A172 (cell line): ENCODE results near the gene SOX12. TPM values are rescaled to one million over a fixed set of nuclear protein-coding genes. Genes with fewer than 3 reads are reported as not detected.

Experiments used
- total RNA-seq: library from RNA; depleted of rRNA; stranded (reverse); fragments of >200 nt; shearing (Covaris generic); gene quantifications from 2 replicates; pipeline ENCODE4 v1.2.3, GENCODE V29; 2014; rRNA removed

SOX12 gene
- total RNA-seq, 1 experiment from 2014 or later: 7.4 TPM

Other genes starting within 250 kb of the SOX12 start
- gene DEFB125, start 237.9 kb upstream of the SOX12 start, total RNA-seq: not detected in 2 replicates
- gene DEFB126, start 183.0 kb upstream of the SOX12 start, total RNA-seq: not detected in 2 replicates
- gene DEFB127, start 168.1 kb upstream of the SOX12 start, total RNA-seq: not detected in 2 replicates
- gene DEFB128, start 135.8 kb upstream of the SOX12 start, total RNA-seq: not detected in 2 replicates
- not detected in 2 replicates for gene DEFB129, start 98.3 kb upstream of the SOX12 start, total RNA-seq
- not detected in 2 replicates for gene DEFB132, start 67.8 kb upstream of the SOX12 start, total RNA-seq
- gene C20orf96, start 34.8 kb upstream of the SOX12 start, total RNA-seq: 3.1 and 3.8 TPM in 2 replicates
- gene ZCCHC3, start 28.0 kb upstream of the SOX12 start, total RNA-seq: 12.9 and 18.2 TPM in 2 replicates
- 28.5 and 45.1 TPM in 2 replicates for gene NRSN2, start 21.6 kb downstream of the SOX12 start, total RNA-seq
- 23.2 and 25.6 TPM in 2 replicates for gene TRIB3, start 55.2 kb downstream of the SOX12 start, total RNA-seq
- gene RBCK1, start 82.7 kb downstream of the SOX12 start, total RNA-seq: 101 and 129 TPM in 2 replicates
- 29.6 and 29.7 TPM in 2 replicates for gene TBC1D20, start 137.0 kb downstream of the SOX12 start, total RNA-seq
- 195 and 258 TPM in 2 replicates for gene CSNK2A1, start 218.2 kb downstream of the SOX12 start, total RNA-seq